Kidney epithelial cell (primary cell): ENCODE data around the gene RAPGEF6. TPM values are rescaled to one million over a fixed set of nuclear protein-coding genes. Genes with fewer than 3 reads are reported as not detected.
A peak's percentile ranks its signal among the peaks of the same experiment; 100 is the strongest.

ENCODE experiments used
- DNase-seq: peaks from one replicate; pipeline ENCODE4 v3.0.0-alpha.2; 2010; ENCODE audit warnings: low read depth
- H3K27me3 ChIP-seq: 2 replicates; pipeline ENCODE4 v1.6.0; 2011; ENCODE audit warnings: low read length; ENCODE audit not compliant: control insufficient read depth, insufficient read depth
- H3K36me3 ChIP-seq: 2 replicates; pipeline ENCODE4 v1.5.1; 2011; ENCODE audit warnings: low read length; ENCODE audit not compliant: control insufficient read depth, insufficient read depth
- H3K4me3 ChIP-seq: 2 replicates; pipeline ENCODE4 v1.5.1; 2011; ENCODE audit warnings: low read depth, mild to moderate bottlenecking, control low read depth, low read length
- CTCF ChIP-seq: IDR thresholded peaks from 2 replicates; pipeline ENCODE4 v1.5.1; 2011; ENCODE audit warnings: mild to moderate bottlenecking, moderate library complexity, low read length, control low read depth, inconsistent platforms; ENCODE audit not compliant: insufficient read depth, poor library complexity, severe bottlenecking
- total RNA-seq: library from RNA; depleted of rRNA; stranded (reverse); fragments of >200 nt; gene quantifications from 2 replicates; pipeline ENCODE4 v1.2.3, GENCODE V29; 2015

RAPGEF6 gene
- total RNA-seq, 1 donor from 2014 or later = 10.0 TPM

- H3K4me3 ChIP-seq = no peak overlapping the region
- H3K27me3 ChIP-seq = no peaks in the 10 kb centered on the region
- H3K36me3 ChIP-seq = no peaks in the 10 kb centered on the region
- no peak for DNase-seq
- TF ChIP-seq CTCF = no peak
Observed at GRCh38 chr5:131536211-131536826, 98.7 kb downstream of the RAPGEF6 start.

GRCh38 chr5:131534974-131535373 lies 100.1 kb downstream of the RAPGEF6 start:
- no peak for DNase-seq
- Histone ChIP-seq H3K27me3 (no peaks in the 10 kb centered on the region), H3K36me3 (no peaks in the 10 kb centered on the region), H3K4me3 (no peak overlapping the region)
- TF ChIP-seq CTCF = no peak

- DNase-seq = no peak
- peak; percentile 9 for TF ChIP-seq CTCF
- H3K36me3 ChIP-seq = no peaks in the 10 kb centered on the region
Observed at GRCh38 chr5:131533836-131534235, 101.2 kb downstream of the RAPGEF6 start.

GRCh38 chr5:131532031-131532640 lies 102.9 kb downstream of the RAPGEF6 start:
- H3K36me3 ChIP-seq = no peaks in the 10 kb centered on the region
- no peak for TF ChIP-seq CTCF
- H3K4me3 ChIP-seq = no peak overlapping the region
- no peak for DNase-seq
- H3K27me3 ChIP-seq = no peaks in the 10 kb centered on the region

More at GRCh38 chr5:131533836-131534235, 101.2 kb downstream of the RAPGEF6 start:
- no peak overlapping the region for H3K4me3 ChIP-seq
- no peaks in the 10 kb centered on the region for H3K27me3 ChIP-seq

GRCh38 chr5:131530706-131531331 lies 104.2 kb downstream of the RAPGEF6 start:
- Histone ChIP-seq H3K27me3 (no peaks in the 10 kb centered on the region), H3K4me3 (no peak overlapping the region)
- TF ChIP-seq CTCF = no peak

More at GRCh38 chr5:131530706-131531331, 104.2 kb downstream of the RAPGEF6 start:
- no peak for DNase-seq
- H3K36me3 ChIP-seq = no peaks in the 10 kb centered on the region
